GM18502 (cell line): ENCODE data around the gene ELF4.
"Not testable (repeated sequence)": the region's sequence is repeated elsewhere in the genome, so short reads cannot be mapped to it uniquely, and the experiment has no call there.

Source experiments
- ATAC-seq: cut with Tn5 transposase; IDR thresholded peaks from one replicate; pipeline ENCODE4 v1.9.1; 2021; ENCODE audit warnings: mild to moderate bottlenecking; ENCODE audit not compliant: unreplicated experiment, poor library complexity

Gene ELF4

DNA sequence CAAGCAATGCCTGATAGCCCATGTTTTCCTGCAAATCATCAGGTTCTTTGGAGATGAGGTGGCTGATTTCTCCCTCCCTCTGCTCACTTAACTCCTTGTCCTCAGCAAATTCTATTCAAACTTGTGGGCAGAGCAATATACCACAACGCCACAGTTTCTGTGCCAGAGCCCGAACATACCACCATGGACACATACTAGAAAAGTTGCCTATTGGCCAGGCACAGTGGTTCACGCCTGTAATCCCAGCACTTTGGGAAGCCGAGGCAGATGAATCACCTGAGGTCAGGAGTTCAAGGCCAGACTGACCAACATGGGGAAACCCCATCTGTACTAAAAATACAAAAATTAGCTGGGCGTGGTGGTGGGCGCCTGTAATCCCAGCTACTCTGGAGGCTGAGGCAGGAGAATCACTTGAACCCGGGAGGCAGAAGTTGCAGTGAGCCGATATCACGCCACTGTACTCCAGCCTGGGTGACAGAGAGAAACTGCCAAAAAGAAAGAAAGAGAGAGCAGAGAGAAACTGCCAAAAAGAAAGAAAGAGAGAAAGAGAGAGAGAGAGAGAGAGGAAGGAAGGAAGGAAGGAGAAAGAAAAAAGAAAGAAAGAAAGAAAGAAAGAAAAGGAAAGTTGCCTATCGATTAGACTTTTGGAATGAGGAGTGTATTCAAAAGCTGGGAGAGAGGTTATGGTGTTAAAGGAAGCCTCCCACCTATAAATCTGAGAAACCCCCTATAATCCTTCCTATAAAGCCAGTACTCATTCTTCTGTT lies 5.0 kb upstream of the ELF4 start:
- ATAC-seq, result not testable (repeated sequence)

DNA sequence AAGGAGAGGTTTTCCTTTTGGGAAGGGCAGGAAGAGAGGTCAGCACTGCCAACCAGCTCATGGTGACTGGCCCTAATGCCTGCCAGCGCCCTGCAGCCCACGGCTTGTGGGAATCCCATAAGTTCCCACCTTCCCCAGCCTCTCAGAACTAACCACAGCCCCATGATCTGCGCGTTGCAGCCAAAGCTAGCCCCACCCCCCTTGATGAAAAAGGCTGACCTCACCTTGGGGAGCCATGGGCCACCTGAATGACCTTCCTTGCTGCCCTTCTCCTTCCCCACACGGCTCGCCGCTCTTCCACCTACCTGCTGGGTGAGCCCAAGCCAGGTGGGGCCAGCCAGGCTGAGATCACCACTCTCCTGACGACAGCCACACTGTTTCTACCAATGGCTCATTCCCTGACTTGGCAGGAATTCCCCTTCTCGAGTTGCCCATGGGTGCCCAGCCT lies 3.9 kb upstream of the ELF4 start:
- ATAC-seq, result no peak

DNA sequence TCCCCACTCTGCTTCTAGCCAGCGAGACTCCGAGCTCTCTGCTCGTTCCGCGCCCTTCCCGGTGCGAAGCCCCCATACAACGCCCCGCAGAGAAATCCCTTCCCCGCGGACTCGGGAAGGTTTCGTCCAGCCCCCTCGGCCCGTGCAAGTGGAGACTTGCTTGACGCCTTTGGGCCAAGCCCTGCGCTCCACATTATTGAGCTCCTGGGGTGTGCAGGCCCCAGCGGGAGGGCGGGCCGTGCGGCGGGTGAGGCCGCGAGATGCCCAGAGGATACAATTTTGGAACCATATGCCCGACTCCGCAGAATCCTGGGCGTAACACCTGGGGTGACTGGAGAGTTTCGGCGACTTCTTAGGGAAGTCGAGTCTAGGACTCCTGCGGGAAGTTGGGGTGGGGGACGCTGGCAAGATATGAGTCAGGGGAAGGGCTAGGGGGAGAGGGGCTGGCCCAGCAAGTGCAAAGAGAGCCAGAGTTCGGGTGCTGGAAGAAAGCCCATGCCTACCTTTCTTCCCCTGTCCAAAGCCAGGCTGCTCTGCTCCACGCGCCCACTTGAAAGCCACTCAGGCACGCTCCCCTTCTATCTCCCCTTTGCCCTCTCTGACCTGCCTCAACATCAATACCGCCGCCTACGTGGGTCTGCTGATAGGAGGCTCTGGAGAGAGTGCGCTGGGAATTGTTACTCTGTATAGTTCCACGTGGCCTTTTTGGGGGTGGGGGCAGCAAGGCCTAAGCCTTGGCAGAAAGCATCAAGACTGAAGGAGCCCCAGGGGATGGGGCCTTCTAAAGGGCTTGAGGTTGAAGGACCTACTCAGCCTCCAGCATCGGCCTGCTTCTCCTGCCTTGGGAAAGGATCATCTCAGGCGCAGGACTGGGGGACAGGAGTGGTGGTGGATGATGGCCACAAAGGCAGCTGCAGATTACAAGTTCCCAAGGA lies 1.2 kb upstream of the ELF4 start:
- no peak for ATAC-seq

DNA sequence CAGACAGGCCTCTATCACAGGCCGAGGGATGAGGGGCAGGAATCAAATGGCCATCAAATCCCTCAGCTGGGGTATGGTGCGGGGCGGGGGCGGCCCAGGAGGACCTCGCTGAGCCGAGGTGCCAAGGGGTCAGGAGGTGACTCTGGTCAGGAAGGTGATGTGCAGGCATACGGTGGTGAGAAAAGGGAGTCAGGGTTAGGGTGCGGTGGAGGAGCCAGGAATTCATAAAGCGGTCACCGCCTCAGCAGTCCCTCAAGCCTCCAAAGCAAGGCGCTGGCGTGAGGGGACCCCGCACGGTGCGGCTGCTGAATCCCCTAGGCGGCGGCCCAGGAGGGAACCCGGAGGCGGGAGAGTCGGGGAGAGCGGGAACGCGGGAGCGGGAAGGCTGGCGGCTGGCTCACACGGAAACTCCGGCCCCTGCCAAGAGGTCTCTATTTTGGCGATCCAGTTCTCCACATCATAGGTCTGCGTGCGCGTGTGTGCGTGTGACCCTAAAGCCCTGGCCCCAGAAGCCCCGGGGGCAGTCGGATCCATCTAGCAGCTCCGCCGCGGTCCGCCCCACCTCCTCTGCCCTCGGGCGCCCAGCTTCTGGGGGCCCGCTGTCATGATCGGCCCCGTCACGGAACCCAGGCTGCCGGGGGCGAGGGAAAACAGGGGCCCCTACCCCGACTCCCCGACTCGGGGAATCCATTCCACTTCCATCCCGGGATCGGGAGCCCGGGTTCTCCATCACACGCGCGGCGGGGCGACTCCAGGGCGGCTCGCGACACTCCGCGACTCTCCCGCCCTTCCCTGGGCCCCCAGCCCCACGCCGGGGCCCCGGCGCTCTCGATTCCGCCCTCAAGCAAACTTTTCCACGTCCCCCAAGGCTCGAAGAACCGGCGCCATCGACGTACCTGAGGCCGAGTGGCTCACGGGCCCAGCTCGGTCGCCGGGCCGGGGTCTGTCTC lies 593 bp downstream of the ELF4 start:
- peak; percentile 17 for ATAC-seq

DNA sequence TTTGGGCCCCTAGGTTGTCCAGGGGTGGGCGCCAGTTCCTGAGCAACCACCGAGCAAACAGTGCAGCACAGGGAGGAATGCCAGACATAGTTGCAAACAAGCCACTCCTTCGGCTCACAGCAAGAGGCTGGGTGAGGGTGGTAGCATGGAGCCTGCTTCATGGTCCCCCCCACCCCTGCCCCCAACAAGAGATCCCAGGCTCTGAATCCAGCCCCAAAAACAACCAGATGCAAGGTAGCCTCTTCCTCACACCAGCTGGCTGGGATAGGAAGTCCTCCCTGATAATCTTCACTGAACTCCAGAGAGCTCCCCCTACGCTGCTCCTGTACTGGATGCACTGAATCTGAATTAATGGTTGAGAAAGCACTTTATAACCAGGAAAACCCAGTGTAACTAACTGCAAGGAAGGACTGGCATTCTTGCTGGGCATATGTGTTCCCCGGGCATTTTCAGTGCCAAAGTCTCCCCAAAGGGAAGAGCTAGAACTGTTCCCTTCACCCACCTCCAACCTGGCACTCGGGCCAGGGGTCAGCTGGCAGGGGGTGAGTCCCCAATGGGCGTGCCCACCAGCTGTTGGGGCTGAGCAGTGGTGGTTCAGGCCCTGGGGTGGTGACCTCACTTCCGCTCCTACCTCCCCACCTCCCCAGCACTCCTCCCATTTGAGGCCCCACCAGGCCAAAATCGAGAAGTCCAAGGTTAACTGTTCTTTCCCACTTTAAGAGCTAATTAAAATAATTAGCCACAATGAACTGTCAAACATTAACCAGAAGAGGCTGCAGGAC lies 1.5 kb downstream of the ELF4 start:
- peak; percentile 66 for ATAC-seq

DNA sequence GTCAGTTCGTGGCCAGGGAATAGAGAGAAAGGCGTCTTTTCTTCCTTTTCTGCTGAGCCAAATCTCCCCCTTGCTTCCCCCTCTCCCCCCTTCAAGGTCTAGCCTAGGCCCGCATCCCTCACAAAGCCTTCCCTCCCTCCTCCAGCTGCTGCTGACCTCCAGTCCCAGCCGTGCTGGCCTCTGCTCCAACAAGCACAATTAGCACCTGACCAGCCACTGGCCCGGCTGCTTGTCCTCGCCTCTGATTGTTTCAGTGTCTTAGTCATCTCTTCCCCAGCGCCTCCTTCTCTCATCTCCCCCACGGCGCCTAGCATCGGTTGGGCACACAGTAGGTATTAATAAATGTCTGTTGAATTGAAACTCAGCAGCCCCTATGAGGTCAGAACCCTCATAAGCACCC lies 4.2 kb downstream of the ELF4 start:
- ATAC-seq, result no peak

DNA sequence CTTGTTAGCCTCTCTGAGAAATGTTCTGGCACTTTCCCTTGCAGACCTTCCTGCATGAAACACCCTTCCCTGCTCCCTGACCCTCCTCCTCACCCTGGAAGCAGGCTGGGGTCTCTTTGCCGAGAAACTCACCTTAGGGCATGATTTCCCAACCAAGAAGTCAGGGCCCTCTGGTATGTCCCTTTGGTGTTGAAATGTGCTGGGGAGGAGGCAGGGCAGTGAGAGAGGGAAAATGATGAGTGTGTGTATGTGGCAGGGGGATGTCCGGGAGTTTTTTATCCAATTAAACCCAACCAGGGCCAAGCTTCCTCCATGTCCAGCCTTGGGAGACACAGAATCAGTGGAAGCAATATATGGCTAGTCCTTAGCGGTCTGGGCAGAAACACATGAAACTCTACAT lies 5.1 kb downstream of the ELF4 start:
- no peak for ATAC-seq

DNA sequence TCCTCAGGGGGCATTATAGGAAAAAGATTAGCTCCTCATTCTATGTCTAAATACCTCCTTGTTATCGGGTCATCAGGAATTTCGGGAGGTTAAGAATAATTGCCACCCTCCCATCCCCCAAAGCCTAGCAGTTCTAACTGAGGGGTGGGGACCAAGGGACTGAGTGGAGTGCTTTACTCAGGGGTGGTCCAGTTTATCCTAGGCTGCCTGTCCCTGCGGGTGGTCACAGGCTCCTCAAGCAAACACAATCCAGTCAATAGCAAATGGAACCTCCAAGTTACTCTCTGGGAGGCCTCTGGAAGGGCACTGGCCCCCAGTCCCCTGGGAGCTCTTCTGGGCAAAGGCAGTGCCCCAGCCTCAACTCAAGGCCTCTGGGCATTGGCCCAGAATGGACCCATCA lies 6.7 kb downstream of the ELF4 start:
- no peak for ATAC-seq

DNA sequence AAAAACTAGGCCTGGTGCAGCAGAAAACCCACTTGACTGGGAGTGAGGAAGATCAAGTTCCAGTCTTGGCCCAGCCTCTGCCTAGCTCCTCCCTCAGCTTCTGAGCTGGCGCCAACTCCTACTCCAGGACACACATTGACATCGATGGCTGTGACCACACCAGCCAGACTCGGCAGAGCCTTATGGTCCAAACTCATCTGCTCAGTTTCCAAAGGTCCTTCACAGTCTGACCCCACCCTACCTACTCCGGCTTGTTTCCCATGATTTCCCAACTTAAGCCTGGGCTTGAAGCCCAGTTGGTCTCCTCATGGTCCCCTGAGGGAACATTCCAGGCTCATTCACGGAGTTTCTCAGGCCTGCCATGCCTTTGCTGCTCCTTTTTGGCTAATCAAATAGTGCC lies 10.1 kb downstream of the ELF4 start:
- ATAC-seq, result no peak

DNA sequence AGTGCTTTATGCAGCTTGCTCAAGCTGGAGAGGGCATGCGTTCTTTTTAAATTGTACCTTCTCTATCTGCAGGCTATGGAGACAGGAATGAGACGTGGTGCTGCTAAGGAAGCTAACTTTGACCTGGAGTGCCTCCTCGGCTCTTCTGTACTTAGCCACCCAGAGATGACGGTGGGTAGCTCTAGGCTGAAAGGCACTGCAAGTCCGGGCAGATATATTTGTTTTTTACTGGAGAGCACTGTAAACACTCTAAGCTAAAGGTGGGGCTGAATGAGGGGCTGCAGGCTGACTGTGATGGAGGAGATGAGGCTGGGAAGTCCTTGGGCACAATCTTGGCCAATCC lies 12.1 kb downstream of the ELF4 start:
- ATAC-seq, result no peak

DNA sequence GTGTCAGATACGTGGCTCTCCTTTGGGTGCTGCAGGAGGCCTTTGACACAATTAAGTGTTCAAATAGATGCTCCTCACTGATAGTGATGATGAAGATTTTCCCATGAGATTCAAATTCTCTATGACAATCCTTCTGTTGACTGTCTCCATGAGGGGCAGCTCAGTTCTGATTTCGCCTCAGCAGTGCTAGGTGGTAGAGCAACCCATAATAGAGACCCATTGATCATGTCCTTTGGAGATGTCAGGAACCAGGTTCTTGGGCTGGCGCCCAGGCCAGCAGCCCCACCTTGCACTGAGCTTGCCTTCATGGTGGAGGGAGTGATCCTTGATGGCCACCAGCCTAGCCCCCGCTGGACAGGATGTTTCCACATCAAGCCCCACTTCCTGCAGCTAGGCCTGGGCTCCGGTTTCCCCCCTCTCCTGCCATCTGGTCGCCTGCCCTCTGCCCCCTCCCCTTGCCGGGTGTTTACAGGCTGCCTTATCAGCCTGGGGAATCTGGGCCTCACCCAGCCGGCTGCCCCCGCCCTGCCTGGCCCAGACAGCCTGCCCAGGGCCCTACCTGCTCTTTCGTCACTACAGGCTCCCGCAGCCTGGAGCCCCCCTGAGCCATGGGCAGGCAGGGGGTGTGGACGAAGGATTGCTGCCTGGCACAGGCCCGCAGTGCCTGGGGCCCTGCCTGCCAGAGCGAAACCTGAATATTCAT lies 12.6 kb downstream of the ELF4 start:
- no peak for ATAC-seq

DNA sequence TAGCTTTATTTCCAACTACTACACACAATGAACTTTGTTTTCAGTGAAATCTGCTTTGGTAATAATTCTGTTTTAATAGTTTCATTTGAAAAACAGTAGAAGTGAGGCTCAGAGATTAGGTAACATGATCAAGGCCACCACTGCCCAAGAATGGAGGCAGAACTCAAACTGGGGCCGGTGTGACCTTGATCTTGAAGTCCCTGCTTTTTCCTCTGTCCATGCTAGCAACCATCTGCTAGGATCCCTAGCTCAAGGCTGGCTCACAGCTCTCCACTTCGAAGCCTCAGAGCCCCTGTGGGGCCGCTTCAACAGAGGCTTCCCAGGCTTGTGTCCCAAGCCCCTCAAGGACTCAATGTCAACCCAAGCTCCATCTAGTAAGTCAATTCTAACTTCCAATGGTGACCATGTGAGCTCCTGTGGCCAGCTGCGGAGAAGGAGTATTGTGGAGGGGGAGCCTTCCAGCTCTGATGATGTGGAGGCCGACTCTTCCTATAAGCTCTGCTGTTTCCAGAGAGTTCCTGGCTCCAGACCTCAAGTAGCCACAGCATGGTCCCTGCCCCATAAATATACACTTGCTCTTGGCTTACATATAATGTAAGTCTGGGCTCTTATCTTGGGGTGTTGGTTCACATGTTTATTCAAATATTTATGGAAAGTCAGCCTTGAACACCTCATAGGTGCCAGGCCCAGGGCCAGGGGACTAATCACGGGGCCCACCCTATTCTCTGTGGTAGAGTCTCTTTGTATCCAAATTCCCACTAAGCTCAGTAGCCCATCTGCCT lies 14.9 kb downstream of the ELF4 start:
- no peak for ATAC-seq

DNA sequence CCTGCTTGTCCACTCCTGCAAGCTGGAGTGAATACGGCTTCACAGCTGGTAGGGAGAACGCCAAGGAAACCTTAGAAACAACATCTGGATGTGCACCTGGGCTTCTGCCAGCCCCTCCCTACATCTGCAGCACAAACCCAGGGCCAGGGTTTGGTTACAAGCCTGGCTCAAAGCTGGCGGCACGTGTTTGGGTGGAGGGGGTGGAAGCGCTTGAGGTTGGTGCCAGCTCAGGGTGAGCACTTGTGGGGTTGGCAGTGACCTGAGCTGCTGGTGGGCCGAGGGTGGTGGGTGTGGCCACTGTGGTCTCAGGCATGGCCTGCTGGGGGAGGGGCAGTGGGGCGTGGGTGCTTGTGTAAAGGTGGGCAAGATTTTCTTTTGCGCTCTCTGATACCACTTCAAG lies 15.6 kb downstream of the ELF4 start:
- no peak for ATAC-seq

DNA sequence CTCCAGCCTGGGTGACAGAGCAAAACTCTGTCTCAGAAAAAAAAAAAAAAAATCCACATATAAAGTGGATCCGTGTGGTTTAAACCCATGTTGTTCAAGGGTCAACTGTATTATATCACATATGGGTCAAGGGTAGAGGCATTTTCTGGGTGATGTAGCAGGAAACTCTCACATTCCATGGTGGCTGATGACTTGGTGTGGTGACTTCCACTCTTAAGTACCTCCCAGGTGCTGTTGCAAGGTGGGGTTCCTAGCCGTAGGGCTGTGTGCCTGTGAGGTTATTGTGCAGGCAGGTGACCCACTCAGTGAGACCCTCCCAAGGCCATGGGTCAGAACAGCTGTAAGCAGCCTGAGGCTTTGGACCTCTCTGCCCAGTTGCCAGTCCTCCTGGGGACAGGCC lies 17.0 kb downstream of the ELF4 start:
- no peak for ATAC-seq

DNA sequence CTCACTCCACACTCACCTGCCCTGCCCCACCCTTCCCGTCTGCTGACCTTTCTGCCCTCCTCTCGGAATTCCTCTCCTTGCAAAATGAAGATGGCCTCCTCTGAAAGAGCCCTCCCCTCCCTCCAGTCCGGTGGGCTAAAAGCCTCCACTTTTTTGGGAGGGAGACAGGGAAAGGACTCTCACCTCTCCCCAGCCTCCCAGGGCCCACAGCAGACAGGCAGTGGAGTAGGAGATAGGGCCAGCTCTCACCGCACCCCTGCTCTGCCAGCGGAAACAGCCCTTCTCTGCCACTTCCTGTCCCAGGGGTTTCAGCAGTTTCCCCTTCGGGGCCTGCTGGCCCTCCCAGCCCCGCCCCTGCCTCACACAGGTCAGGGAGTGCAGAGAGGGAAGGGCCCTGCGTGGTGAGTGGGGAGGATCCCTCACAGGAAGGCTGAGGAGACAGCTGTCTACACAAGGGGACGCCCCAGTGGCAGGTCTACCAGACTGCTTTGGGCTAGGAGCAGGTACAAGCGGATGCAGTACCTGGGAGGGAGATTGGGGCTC lies 18.2 kb downstream of the ELF4 start:
- ATAC-seq, result peak; percentile 98

DNA sequence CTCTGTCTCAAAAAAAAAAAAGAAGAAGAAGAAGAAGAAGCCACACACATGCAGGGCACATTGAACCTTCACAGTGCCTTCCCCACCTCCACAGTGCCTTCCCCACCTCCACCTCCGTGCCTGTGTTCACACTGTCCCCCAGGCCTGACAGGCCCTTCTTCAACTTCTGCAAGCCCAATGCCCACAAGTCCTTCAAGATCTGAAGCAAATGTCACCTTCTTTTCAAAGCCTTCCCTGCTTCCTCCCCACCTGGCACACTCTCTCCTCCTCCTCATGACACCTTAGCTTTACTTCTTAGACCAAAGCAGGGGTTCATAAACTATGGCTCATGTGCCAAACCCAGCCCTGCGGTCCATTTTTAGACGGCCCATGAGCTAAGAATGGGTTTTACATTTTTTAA lies 19.9 kb downstream of the ELF4 start:
- ATAC-seq, result no peak

DNA sequence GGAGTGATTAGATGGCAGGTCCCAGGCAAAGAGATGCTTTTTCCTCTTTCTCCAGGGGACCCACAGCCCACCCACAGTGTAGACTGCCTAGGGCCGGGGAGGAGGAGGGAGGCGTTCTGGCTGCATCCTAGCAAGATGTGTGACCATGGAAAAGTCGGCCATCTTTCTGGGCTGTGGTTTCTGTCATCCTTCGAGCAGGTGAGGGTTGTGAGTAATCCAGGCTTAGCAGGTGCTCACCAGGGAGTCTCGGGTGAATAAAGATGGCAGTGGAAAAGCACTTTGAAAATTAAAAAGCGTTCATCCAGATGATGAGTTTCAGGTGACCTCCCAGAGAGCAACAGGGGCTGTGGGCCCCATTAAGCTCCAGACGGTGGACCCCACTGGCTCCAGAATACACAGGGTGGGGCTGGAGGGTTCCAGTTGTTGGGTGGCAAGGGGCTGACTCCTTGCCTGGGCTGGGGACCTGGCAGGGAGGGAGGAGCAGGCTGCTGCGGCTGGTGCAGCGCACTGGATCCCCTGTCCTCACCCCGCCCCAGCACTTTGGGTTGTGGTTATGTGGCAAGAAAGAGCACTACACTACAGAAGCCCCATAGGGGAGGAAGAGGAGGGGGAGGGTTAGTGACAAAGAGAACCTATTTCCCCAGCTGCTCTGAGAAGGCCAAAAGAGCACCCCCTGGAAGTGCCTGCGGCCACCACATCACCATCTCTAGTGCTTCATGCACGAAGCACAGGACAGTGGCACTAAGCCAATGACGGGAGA lies 23.7 kb downstream of the ELF4 start:
- ATAC-seq, result peak; percentile 53
